HG03175 (cell line): Measurements from ENCODE around the gene TSC22D1.

Experiments used
- ATAC-seq: cut with Tn5 transposase; IDR thresholded peaks from one replicate; pipeline ENCODE4 v1.9.1; 2021; ENCODE audit warnings: mild to moderate bottlenecking, moderate library complexity; ENCODE audit not compliant: unreplicated experiment

Gene TSC22D1

GRCh38 chr13:44455769-44456168 lies 120.4 kb downstream of the TSC22D1 start:
- no peak for ATAC-seq

DNA sequence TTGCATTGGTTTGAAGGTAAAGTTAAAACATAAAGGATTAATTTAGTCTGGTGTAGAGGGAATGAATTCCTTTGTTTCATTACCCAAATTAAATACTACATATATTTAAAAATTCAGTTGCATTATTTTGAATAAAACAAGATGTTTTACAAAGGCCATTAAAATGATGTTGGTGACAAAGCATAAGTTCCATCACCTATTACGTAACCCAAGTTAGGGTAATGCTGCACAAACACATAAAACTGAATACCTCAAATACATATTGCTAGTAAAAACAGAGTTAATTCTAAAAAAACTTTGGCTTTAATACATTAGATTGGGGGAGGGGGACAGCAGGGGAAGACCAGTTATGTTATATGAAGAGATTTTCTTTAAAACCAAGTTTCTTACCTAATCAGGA lies 122.2 kb downstream of the TSC22D1 start:
- no peak for ATAC-seq

DNA sequence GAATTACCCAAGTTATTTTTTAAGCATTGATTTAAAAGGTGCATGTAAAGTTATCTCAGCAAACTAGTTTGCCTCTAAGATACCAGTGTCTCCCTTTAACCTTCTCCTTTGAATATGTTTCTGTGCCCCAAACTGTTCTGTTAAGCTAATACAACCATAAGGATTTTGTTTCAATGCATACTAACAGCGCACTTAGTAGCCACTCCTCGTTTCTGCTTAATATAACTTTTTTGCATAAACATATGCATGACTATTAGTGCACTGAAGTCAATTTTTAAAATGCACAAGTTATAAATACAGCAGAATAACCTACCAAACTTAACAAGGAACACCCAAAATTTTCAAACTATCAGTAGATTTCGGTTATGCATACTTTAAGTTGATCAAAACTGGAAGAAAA lies 123.1 kb downstream of the TSC22D1 start:
- no peak for ATAC-seq

- ATAC-seq, result no peak
Observed at GRCh38 chr13:44452418-44452817, 123.7 kb downstream of the TSC22D1 start.

GRCh38 chr13:44451651-44452050 lies 124.5 kb downstream of the TSC22D1 start:
- ATAC-seq, result no peak

GRCh38 chr13:44451126-44451525 lies 125.0 kb downstream of the TSC22D1 start:
- no peak for ATAC-seq

- ATAC-seq, result no peak
Observed at GRCh38 chr13:44449999-44450821, 125.9 kb downstream of the TSC22D1 start.

GRCh38 chr13:44448875-44449274 lies 127.3 kb downstream of the TSC22D1 start:
- ATAC-seq, result no peak

- ATAC-seq, result no peak
Observed at GRCh38 chr13:44448373-44448772, 127.8 kb downstream of the TSC22D1 start.

- no peak for ATAC-seq
Observed at GRCh38 chr13:44447783-44448321, 128.3 kb downstream of the TSC22D1 start.

DNA sequence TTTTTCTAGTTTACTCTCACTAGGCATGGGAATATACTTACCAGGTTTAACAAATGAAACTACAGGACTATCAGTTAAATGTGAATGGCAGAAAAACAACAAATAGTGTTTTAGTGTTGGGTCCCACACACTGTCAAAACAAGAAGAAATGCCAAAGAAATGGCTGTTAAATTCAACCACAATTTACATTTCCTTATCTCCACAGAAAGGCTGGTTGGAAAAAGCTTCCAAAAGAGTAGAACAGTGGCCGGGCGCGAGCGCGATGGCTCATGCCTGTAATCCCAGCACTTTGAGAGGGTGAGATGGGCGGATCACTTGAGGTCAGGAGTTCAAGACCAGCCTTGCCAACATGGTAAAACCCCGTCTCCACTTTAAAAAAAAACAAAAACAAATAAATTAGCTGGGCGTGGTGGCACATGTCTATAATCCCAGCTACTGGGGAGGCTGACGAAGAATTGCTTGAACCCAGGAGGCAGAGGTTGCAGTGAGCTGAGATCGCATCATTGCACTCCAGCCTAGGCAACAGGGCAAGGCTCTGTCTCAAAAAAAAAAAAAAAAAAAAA lies 136.0 kb downstream of the TSC22D1 start:
- ATAC-seq, result no peak

- no peak for ATAC-seq
Observed at GRCh38 chr13:44439452-44440024, 136.6 kb downstream of the TSC22D1 start.

GRCh38 chr13:44438234-44438579 lies 137.9 kb downstream of the TSC22D1 start:
- no peak for ATAC-seq

GRCh38 chr13:44437356-44438233 lies 138.5 kb downstream of the TSC22D1 start:
- ATAC-seq, result no peak

GRCh38 chr13:44436589-44437337 lies 139.4 kb downstream of the TSC22D1 start:
- no peak for ATAC-seq

- ATAC-seq, result no peak
Observed at GRCh38 chr13:44435919-44436510, 140.1 kb downstream of the TSC22D1 start.

GRCh38 chr13:44435142-44435918 lies 140.8 kb downstream of the TSC22D1 start:
- peak; percentile 63 for ATAC-seq

DNA sequence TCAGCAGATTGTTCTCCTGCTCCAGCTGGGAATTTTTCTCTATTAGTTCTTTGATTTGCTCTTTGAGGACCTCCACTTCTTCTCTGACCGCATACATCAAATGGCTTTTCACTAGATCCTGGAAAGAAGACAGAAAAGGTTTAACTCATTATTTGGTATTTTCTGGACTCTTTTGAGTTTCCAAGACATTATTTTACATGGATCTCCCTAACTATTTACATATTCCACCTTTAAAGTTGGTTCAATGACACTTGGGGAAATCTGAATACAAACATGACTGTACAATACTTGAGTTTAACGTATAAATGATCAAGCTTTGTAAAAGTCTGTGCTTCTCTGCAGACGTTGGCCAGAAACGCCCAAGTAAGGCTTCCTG lies 141.4 kb downstream of the TSC22D1 start:
- no peak for ATAC-seq
